GM12891 (cell line): ENCODE measurements around the gene NCKAP5L.

ENCODE experiments used
- POLR2A ChIP-seq: IDR thresholded peaks from 2 replicates; pipeline ENCODE4 v1.6.1; 2011; ENCODE audit warnings: low read depth, low read length, control low read depth
- POLR2AphosphoS5 ChIP-seq: IDR thresholded peaks from 2 replicates; pipeline ENCODE4 v1.6.1; 2011; ENCODE audit warnings: low read depth, low read length, control low read depth
- TAF1 ChIP-seq: IDR thresholded peaks from 2 replicates; pipeline ENCODE4 v1.6.1; 2011; ENCODE audit warnings: low read depth, low read length, control low read depth

DNA sequence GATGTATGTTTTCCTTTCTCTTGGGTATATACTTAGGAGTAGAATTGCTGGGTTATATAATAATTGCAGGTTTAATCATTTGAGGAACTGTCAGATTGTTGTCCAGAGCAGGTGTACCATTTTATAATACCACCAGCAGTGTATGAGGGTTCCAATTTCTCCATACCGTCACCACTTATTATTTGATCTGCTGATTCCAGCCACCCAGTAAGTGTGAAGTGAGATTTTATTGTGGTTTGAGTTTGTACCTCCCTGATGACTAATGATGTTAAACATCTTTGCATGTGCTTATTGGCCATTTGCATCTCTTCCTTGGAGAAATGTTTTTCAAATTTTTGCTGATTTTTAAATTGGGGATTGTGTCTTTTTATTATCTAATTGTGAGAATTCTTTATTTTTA lies 15.1 kb downstream of the NCKAP5L start:
- TF ChIP-seq POLR2AphosphoS5 (no peak), POLR2A (no peak), TAF1 (no peak)
